HG03196 (cell line): ENCODE results near the gene CORO1C.

Source experiments
- ATAC-seq: cut with Tn5 transposase; IDR thresholded peaks from one replicate; pipeline ENCODE4 v1.9.1; 2021; ENCODE audit not compliant: unreplicated experiment

The CORO1C gene

GRCh38 chr12:108605690-108606406, 125.5 kb downstream of the CORO1C start:
- no peak for ATAC-seq

- no peak for ATAC-seq
Observed at GRCh38 chr12:108605000-108605689, 126.2 kb downstream of the CORO1C start.

GRCh38 chr12:108604208-108604941, 126.9 kb downstream of the CORO1C start:
- ATAC-seq, result no peak

DNA sequence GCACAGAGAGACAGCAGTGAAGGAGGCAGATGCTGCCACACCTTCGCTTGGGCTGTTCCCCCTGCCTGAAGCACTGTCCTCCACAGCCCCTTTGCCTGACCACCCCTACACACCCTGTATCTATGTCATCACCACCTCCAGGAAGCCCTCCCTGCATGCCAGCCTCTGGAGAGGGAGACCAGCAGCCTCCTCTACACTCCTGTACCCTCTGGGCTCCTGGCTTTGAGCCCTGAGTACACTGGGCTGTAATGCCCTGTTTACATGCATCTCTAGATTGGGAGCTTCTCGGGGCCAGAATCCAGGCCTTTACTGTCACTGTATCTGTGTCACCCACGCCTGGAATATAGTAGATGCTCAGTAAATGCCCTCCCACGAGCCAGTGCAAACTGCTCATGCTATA, 127.6 kb downstream of the CORO1C start:
- ATAC-seq, result no peak

GRCh38 chr12:108602976-108603704, 128.2 kb downstream of the CORO1C start:
- no peak for ATAC-seq

DNA sequence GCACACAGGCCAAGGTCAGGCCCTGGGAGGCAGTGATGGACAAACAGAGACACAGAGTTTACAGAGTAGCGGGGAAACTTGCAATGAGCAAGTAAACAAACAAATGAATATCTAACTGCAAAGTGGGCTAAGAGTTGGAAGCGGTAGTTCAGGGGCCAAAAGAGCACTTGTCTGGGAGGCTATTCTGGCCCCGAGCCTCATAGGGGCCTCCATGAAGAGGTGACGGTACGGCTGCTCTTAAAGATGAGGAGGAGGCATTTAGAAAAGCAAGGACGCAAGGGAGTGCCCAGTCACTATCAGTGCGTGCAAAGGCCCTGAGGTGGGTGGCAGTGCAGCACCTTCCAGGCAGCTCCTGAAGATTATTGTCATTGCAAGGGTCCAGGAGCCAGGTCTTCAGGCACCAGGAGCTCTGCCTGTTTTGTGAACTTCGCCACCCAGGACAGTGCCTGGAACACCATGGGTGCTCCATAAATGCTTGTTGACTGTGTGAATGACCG, 129.1 kb downstream of the CORO1C start:
- ATAC-seq, result no peak

DNA sequence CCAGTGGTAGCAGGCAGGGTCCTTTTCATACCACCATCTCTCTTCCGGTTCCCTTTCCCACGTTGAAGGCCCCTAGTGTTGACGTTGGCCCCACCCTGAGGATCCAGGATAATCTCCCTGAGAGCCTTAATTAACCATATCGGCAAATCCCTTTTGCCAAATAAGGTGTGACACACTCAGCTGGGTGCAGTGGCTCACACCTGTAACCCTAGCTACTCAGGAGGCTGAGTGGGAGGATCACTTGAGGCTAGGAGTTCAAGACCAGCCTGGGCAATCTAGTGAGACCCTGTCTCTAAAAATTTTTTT, 130.7 kb downstream of the CORO1C start:
- no peak for ATAC-seq

- ATAC-seq, result no peak
Observed at GRCh38 chr12:108599948-108600701, 131.2 kb downstream of the CORO1C start.

DNA sequence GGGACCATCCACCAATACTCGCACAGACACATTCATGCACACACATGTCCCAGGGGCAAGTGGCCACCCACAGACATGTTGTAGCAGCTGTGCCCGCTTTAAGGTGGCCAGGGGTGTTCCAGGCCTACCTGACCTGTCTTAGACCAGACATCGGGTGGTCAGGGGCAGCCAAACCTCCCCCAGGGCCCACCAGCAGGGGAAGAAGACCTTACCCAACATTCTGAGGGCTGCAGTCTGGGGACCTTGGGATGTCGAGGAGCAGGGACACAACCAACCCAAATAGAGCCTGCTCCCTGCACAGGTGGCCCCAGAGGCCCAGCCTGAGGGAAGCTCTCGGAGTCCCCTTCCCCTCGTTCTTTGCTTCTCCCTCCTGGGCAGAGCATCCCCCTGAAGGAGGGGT, 131.8 kb downstream of the CORO1C start:
- ATAC-seq, result no peak

DNA sequence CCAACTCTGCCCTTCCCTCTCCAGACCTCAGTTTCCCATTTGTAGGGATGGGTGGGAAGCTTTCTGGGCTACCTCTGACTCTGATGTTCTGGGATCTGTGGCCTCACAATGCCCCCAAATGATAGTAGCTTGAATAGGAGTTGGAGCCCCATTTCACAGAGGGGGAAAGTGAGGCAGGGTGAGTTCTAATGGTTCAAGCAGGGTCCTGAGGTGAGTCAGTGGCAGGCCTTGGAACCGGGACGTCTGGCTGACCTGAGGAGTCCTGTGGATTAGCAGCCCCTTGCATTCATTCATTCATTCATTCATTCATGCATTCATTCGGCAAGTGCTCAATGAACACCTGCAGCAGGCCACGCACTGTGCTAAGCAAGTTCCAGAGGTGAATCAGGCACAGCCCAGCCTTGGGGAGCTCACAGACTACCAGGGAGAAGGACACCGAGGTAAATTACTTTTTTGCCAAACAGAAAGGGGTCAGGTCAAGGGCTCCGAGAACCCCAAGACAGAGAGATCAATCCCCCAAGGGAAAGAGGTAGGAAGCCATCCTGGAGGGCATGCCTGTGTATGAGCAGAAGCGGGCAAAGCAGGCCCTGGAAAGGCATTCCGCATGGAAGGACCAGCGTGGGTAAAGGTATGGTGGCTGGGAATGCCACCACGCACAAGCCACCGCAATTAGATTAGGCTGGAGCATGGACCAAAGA, 132.6 kb downstream of the CORO1C start:
- no peak for ATAC-seq

GRCh38 chr12:108597559-108598471, 133.5 kb downstream of the CORO1C start, which contains the start of gene TMEM119:
Gene TMEM119 (minus strand): TSS chr12:108598084. CDS start chr12:108592383, 5,701 bp downstream.
- no peak for ATAC-seq

GRCh38 chr12:108596854-108597558, 134.3 kb downstream of the CORO1C start:
- no peak for ATAC-seq

GRCh38 chr12:108595711-108596647, 135.3 kb downstream of the CORO1C start:
- no peak for ATAC-seq
